ENCODE measurements around the gene ATXN10. TPM values are rescaled to one million over a fixed set of nuclear protein-coding genes. Genes with fewer than 3 reads are reported as not detected.
"Not testable (repeated sequence)": the region's sequence is repeated elsewhere in the genome, so short reads cannot be mapped to it uniquely, and the experiment has no call there.

The ATXN10 gene, protein sequence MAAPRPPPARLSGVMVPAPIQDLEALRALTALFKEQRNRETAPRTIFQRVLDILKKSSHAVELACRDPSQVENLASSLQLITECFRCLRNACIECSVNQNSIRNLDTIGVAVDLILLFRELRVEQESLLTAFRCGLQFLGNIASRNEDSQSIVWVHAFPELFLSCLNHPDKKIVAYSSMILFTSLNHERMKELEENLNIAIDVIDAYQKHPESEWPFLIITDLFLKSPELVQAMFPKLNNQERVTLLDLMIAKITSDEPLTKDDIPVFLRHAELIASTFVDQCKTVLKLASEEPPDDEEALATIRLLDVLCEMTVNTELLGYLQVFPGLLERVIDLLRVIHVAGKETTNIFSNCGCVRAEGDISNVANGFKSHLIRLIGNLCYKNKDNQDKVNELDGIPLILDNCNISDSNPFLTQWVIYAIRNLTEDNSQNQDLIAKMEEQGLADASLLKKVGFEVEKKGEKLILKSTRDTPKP
- total RNA-seq (2014; rRNA removed; shearing (Covaris generic); ENCODE audit: low replicate concordance): 228 and 323 TPM in 2 replicates

DNA sequence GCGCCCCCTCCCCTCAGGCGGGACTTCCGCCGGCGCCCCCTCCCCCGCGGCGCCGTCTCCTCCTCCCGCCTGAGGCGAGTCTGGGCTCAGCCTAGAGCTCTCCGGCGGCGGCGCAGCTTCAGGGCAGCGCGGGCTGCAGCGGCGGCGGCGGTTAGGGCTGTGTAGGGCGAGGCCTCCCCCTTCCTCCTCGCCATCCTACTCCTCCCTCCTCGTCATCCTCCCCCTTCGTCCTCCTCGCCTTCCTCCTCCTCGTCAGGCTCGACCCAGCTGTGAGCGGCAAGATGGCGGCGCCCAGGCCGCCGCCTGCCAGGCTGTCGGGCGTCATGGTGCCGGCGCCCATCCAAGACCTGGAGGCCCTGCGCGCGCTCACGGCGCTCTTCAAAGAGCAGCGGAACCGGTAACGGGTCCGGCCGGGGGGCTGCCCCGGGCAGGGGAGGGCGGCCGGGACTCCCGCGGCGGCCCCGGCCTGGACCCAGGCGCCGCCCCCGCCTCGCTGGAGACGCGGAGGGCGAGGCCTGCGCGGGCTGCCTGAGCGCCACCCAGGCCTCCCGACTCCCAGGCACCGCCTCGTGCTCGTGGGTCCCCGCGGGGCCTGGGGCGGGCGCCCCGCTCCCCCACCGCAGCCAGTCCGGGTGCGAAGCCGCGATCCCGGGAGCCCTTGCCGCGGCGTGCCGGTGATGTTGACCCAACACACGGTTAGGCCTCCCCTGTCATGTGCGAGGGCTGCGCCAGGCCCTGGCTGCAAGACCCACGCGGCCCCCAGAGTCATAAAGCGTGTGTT is at the start of gene ATXN10:
TSS of gene ATXN10 (plus strand) at position 52 of the 781 bp plus-strand sequence. CDS start at position 282, 230 bp downstream.
- DNase-seq (ENCODE audit: low read depth): peak; percentile 89
- in situ Hi-C loops (cut with HindIII; ENCODE audit: low pct_unique_long_range_greater_than_20kb, low sequenced_read_pairs): no loop called here

DNA sequence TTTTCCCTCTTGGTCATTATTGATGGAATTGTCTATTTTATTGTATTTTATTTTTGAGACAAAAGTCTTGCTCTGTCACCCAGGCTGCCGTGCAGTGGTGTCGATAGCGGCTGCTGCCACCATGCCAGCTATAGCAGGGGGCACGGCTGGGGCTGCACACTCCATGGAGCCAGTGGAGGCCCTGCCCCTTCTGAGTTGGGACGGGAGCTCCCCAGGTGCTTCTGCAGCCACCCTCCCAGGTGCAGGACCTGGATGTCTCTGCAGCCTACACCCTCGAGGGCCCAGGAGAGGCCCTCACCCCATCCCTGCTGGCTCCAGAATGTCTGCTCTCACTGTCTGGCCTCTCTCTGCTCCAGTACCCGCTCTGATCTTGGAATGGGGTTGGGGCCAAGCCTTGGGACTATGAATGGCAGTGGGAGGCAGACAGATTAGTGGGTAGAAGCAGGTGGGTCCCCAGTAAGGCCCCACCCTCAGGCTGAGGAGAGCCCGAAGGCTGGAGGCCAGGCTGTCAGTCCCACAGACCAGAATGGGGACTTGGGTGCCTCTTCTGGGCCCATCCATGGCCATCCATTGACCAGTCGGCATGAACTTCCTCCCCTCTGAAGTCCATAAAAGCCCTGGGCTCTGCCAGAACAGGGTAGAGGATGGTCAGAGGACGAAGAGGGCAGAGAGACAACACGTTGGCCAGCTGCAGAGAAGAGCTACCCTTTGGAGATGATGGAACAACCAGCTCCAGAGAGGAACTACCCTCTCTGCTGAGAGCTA is 49.6 kb upstream of the ATXN10 start:
- in situ Hi-C loops (cut with HindIII; ENCODE audit: low pct_unique_long_range_greater_than_20kb, low sequenced_read_pairs): no loop called here

DNA sequence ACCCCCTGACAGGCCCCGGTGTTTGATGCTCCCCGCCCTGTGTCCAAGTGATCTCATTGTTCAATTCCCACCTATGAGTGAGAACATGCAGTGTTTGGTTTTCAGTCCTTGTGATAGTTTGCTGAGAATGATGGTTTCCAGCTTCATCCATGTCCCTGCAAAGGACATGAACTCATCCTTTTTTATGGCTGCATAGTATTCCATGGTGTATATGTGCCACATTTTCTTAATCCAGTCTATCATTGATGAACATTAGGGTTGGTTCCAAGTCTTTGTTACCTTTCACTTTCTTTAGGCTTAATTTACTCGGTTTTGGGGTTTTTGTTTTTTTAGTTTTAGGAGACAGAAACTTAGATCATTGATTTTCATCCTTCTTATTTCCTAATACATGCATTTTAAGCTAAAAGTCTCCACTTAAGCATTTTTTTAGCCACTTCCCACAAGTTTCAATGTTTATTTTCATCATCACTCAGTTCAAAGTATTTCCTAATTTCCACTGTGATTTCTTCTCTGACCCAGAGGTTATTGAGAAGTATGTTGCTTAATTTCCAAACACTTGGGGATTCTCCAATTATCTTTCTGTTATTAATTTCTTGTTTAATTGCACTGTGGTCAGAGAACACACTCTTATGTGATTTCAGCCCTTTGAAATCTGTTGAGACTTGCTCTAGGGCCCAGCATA is 48.0 kb upstream of the ATXN10 start:
- in situ Hi-C loops (cut with HindIII; ENCODE audit: low pct_unique_long_range_greater_than_20kb, low sequenced_read_pairs); DNase-seq (ENCODE audit: low read depth): not testable (repeated sequence)

More for the DNA sequence above, 49.6 kb upstream of the ATXN10 start:
- no peak for DNase-seq (ENCODE audit: low read depth)

DNA sequence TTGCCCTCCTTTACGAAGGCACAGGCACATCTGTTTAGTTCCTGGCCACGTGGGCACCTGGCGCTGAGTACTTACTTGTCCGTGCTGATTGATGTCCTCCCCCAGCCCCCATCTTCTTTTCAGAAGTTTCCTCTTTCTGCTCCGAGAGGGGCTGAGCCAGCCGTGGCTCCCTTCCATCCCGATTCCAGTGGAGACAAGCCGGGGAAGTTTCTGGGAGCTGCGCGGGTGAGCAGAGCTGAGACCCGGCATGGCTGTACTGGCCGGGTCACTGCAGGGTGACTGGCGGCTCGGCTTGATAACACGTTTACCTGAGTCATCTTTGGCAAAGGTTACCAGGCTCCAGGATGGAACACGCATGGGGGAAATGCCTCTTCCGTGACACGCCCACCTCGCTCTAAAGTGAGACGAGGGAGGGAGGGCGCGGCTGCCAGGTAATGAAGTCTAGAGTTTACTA is 45.4 kb upstream of the ATXN10 start:
- peak; percentile 87 for DNase-seq (ENCODE audit: low read depth)
- in situ Hi-C loops (cut with HindIII; ENCODE audit: low pct_unique_long_range_greater_than_20kb, low sequenced_read_pairs): no loop called here

DNA sequence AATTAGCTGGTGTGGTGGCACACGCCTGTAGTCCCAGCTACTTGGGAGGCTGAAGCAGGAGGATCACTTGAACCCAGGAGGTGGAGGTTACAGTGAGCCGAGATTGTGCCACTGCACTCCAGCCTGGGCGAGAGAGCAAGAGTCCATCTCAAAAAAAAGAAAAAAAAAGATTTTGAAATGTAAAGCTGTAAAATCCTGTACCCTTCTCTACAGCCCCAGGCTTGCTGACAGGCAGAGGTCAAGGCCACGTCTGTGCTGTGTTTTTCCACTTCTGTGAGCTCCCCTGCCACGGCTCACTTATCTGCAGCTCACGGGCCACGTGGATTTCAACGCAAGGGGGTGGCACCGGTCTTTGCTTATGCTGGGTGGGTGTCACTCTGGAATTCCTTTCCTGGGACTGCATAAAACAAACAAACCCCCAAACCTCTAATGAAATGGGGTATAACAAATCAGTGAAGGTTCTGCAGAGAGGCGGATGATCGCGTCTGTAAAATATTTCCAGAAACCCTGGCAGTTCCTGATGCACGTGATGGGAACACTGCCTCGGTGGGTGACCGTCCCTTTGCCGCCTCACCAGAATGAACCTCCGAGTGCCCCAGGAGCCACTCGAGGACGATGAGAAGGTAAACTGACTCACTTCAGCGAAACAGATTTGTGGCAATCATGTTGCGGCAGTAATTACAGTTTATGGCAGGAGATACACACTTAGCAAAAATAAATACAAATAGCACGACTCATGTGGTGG is 44.0 kb upstream of the ATXN10 start:
- in situ Hi-C loops (cut with HindIII; ENCODE audit: low pct_unique_long_range_greater_than_20kb, low sequenced_read_pairs): no loop called here
- DNase-seq (ENCODE audit: low read depth): peak; percentile 88

DNA sequence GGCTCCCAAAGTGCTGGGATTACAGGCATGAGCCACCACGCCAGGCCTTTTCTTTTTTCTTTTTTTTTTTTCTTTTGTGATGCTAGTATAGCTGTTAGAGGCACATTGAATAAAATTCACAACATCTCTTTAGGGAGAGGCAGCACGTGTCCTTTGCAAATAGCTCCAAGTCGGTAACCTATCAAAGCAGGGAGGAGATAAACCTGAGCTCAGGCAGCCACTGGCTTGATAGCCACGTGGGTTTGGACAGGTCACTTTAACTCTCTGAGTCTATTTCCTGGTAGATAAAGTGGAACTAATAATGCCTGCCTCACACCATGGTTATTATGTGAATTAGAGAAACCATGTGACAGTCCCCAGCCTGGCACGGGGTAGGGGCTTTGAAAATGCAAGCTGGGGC is 43.1 kb upstream of the ATXN10 start:
- peak; percentile 55 for DNase-seq (ENCODE audit: low read depth)
- in situ Hi-C loops (cut with HindIII; ENCODE audit: low pct_unique_long_range_greater_than_20kb, low sequenced_read_pairs): no loop called here

DNA sequence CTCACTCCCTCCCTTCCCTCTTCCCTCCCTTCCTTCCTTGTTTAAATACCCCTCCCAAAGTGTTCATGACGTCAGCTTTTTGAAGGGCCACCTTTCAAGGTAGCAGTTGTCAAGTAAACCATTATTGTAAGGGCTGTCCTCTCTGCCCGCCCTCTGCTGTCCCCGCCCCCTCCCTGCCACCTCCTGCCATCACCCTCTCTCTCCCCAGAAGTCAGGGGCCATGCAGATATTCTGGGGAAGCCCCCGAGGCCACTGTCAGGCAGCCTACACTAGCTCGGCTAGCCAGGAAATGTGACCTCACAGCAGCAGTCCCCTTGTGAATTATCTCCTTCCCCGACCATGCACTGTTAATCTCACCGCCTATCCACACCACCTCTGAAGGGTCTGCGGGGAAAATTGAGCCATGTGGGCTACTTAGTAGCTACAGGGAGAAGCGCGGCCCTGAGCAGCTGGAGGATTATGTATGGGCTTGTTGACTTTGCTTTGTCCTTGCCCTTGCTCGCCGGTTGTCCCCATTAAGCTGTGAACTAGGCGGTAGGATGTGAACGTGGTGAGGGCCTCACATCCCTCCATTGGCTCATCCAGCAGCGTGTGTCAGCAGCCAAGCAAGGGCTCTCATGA is 42.1 kb upstream of the ATXN10 start:
- peak; percentile 42 for DNase-seq (ENCODE audit: low read depth)
- in situ Hi-C loops (cut with HindIII; ENCODE audit: low pct_unique_long_range_greater_than_20kb, low sequenced_read_pairs): no loop called here

DNA sequence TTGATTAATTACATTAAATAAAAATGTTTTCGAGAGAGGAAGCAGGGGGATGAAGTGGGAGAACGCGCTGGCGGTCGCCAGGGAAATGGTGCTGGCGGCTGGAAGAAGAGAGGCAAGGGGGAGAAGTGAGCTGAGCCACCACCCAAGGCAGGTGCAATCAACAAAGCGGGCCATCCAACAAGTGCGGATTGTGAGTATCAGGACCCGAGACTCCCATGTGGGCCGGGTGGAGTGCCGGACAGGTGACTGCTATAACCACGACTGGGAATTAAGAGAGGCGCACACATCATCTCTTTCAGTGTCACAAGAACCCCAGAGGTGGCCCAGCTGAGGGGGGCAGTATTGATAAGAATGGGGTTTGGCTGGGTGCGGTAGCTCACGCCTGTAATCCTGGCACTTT is 41.2 kb upstream of the ATXN10 start:
- in situ Hi-C loops (cut with HindIII; ENCODE audit: low pct_unique_long_range_greater_than_20kb, low sequenced_read_pairs): no loop called here
- no peak for DNase-seq (ENCODE audit: low read depth)

DNA sequence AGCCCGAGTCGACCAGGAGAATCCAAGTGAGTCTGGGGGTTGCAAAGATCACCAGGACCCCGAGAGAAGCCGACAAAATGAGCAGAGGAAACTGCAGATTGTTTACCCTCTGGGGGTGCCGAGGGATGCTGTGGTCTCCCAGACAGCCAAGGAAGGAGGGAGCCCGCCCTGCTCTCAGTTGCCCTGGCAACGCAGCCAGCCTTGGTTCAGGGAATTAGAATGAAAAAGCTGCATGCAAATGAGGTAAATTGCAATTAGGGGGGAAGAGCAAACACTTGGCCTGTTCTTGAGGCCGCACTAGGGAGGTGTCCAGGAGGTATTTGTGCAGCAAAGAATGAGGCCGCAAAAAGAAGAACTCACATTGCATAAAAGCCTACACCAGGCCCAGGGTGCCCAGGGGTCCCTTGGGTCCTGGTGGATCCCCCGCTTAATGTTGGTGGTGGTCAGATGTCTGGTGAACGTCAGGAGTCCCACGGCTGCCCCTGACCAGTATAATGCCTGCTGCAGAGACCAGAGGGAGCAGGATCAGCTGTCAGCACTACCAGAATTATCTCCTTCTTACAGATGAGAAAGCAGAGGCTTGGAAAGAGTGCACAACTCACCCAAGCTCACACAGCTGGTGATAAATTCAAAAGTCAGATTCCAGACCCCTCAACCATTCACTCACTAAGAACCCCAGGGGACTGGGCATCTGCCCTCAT is 40.3 kb upstream of the ATXN10 start:
- in situ Hi-C loops (cut with HindIII; ENCODE audit: low pct_unique_long_range_greater_than_20kb, low sequenced_read_pairs): no loop called here
- no peak for DNase-seq (ENCODE audit: low read depth)

DNA sequence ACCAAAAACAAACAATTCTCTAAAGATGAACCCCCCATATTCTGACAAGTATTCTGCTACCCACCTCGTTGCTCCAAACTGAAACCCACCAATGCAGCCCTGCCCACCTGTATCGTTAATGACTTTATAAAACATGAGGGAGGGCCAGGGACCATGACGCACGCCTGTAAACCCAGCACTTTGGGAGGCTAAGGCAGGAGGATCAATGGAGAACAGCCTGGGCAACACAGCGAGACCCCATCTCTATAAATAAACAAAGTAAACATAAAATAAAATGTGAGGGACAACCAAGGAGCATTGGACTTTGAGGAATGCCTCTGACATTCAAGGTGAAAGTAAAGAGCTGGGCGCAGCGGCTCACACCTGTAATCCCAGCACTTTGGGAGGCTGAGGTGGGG is 39.8 kb upstream of the ATXN10 start:
- DNase-seq (ENCODE audit: low read depth): no peak
- in situ Hi-C loops (cut with HindIII; ENCODE audit: low pct_unique_long_range_greater_than_20kb, low sequenced_read_pairs): no loop called here

DNA sequence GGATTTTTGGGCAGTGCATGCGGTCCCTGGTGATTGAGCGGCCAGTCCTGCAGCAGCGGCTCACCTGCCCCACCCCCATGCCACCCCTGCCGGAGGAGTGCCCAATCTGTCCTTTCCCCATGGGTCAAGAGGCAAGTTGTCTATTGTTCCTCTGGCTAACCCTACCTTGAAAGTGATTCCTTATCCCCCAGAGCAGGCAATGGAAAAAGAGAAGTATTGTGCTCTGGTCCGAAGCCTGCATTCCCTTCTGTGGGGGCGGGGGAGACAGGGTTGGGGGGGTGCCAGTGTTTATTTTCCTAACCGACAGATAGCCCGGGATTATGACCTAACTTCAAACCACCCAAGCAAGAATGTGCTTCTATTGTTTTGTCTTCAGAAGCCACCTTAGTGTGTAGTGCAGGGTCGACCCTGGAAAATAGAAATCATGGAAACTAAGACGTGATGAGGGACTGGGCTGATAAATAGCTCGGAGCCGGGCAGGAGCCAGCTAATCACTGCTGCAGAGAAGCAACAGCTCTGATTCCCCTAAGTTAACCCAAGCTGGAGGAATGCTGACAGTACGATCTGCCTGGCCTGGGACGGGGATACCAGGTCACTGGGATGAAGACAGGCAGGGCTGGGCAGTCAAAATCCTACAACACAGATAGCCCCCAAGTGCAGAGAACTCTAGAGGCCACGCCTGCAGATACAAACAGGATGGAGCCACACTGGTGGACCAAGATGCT is 38.7 kb upstream of the ATXN10 start:
- DNase-seq (ENCODE audit: low read depth): peak; percentile 99
- in situ Hi-C loops (cut with HindIII; ENCODE audit: low pct_unique_long_range_greater_than_20kb, low sequenced_read_pairs): no loop called here

DNA sequence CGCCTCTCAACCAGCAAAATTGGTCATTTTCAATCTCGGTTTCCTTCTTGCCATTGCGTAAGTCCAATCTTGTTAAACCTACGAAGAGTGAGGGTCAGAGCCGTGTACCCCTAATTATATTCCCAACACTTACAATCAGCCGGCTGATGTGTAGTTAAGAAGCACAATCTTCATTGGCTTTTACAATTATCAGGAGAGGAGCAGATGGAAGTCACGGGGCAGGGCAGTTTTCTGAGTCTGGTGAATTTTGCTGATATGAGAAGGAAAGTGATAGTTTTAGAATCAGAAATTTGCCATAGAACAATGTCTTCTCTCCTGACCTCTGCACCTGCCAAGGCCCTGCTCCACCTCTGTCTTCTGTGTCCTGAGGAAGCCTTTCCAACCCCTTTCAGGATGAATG is 35.0 kb upstream of the ATXN10 start:
- in situ Hi-C loops (cut with HindIII; ENCODE audit: low pct_unique_long_range_greater_than_20kb, low sequenced_read_pairs): no loop called here
- no peak for DNase-seq (ENCODE audit: low read depth)

DNA sequence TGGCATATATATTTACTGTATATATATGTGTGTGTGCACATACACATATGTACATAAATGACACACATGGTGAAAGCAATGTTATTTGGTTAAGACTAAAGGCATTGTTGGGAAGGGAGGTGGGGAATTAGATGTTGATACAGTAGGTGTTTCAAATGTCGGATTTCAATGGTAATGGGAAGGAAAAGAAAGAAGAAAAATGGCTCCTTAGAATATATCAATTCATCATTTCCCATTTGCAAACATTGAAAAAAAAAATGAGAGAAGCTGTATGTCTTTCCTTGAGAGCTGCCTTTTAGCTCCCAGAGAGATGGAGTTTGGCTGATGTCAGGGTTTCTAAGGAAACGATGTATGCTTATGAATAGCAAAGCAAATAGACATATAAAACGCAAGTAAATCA is 33.4 kb upstream of the ATXN10 start:
- in situ Hi-C loops (cut with HindIII; ENCODE audit: low pct_unique_long_range_greater_than_20kb, low sequenced_read_pairs): no loop called here
- DNase-seq (ENCODE audit: low read depth): no peak

DNA sequence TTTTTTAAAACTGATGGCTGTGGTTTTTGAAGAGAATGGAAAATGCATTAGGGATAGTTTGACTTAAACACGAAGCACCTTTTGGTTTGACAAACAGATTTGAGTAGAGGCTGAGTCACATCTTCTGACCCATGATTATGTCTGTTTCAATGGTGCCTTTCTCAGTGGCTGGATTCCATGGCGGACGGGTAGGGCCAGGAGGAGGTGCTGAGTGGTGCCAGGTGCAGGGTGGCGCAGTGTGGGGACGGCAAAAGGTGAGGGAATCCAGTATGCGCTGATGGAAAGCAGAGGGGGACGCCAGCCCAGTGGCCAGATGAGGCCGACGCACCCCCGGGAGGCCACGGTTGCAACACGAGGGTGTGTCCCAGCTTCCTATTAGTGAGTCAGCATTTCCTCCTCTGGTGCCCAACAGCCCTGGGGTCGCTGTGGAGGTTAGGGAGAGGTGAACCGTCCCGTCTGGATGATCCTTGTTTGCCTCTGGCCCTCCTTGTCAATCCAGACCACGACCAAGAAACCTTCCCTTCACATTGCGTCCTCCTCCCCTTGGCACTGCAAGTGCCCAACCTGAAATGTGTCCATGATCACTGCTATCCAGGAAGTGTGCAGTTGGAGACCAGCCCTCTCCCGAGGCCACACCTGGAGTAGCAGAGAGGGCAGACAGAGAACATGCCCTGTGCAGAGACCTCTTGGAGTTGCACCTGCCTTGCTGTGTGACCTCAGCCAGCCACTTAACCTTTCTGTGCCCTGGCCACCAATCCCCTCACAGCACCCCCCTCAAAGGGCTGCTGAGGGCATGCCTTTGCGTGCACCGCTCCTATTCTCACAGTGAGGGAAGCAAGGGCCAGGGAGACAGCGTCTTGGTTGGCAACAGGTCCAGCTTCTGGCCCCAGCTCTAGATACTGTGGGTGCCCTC is 32.5 kb upstream of the ATXN10 start:
- DNase-seq (ENCODE audit: low read depth): peak; percentile 100
- in situ Hi-C loops (cut with HindIII; ENCODE audit: low pct_unique_long_range_greater_than_20kb, low sequenced_read_pairs): no loop called here

DNA sequence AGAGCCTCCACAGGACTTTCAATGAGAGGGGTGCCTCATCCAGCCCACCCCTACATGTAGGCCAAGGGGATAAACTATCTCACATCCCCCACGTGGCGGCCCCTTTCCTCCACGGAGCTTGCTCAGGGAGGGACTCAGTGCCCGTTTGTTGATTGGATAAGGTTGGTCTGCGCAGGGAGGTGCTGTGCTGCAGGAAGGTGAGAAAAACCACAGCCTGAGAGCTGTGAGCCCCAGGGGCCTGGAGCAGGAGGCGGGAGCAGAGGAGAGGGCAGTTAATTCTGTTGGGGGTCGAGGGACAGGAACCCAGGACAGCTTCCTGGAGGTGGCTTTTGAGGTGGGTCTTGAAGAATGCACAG is 31.9 kb upstream of the ATXN10 start:
- in situ Hi-C loops (cut with HindIII; ENCODE audit: low pct_unique_long_range_greater_than_20kb, low sequenced_read_pairs): no loop called here
- DNase-seq (ENCODE audit: low read depth): no peak
